Adrenal gland (tissue), 19 donors: ENCODE measurements around the gene BIRC3. TPM values are rescaled to one million over a fixed set of nuclear protein-coding genes. Genes with fewer than 3 reads are reported as not detected.
A peak's percentile ranks its signal among the peaks of the same experiment; 100 is the strongest.

Experiments
- DNase-seq, 7 donors: peaks; one replicate each; pipeline ENCODE4 v3.0.0-alpha.2; 2019 to 2020
- H3K27ac ChIP-seq, 5 donors: fragments of 200-600 bp; sonication (generic) in 4 of 5; 1 replicate in 3 of 5; 2 replicates in 2 of 5; pipeline versions ENCODE4 v1.5.1 to v1.8.0; 2016 to 2020; ENCODE audit warnings: mild to moderate bottlenecking in 1 of 5
- H3K27me3 ChIP-seq: fragments of 200-600 bp; 2 replicates; pipeline ENCODE4 v1.8.0; 2021
- H3K36me3 ChIP-seq, 2 donors: fragments of 200-600 bp; replicated peaks in 1 of 2; 1 replicate in 1 of 2; 2 replicates in 1 of 2; pipeline versions ENCODE4 v1.5.1 to v1.8.0; 2018 to 2022
- H3K4me1 ChIP-seq, 2 donors: fragments of 200-600 bp; replicated peaks in 1 of 2; 1 replicate in 1 of 2; 2 replicates in 1 of 2; pipeline versions ENCODE4 v1.5.1 to v1.8.0; 2018 to 2021
- H3K4me3 ChIP-seq, 4 donors: fragments of 200-600 bp; sonication (generic) in 3 of 4; one replicate each; pipeline ENCODE4 v1.5.1; 2016 to 2018
- H3K9me3 ChIP-seq, 3 donors: fragments of 200-600 bp; sonication (generic) in 1 of 3; replicated peaks in 1 of 3; 1 replicate in 2 of 3; 2 replicates in 1 of 3; pipeline versions ENCODE4 v1.5.1 to v1.8.0; 2016 to 2021
- POLR2A ChIP-seq, 2 donors: fragments of 450-650 bp; IDR thresholded peaks; one replicate each; pipeline ENCODE4 v1.6.1; 2017; ENCODE audit warnings: antibody characterized with exemption in 2 of 2, mild to moderate bottlenecking in 2 of 2, moderate library complexity in 1 of 2
- WGBS, 4 donors: extraction: QIAGEN DNeasy Blood & Tissue Kit in 2 of 4; methylation state at CpG; one replicate each; pipeline versions ENCODE4 v1.1.5 to v1.1.7; 2013 to 2017; 5-methylcytosine and 5-hydroxymethylcytosine counted together
- intact Hi-C, 2 donors: fragments of 100-400 bp; cut with DNase I; formaldehyde crosslinking; loops; one replicate each; pipeline versions ENCODE4 v1.14.1 to v1.15.0; 2022 to 2023
- long read RNA-seq, 10 donors: library from polyadenylated mRNA in 3 of 10; unstranded in 2 of 10; stranded (forward) in 1 of 10; transcript quantifications; one replicate each; pipeline ENCODE4 v2.0.0 and lab custom pipeline, GENCODE V29; 2021 to 2026
- polyA plus RNA-seq, 3 donors: library from polyadenylated mRNA; stranded (reverse); fragments of 200-250 nt in 2 of 3; fragments of 350-450 nt in 1 of 3; fragmentation: Illumina TruSeq in 1 of 3; extraction: RNeasy Lipid Tissue Mini Kit (QIAGEN cat#74804) in 1 of 3; gene quantifications; one replicate each; pipeline ENCODE4 v1.2.3, GENCODE V29; 2013 to 2014
- total RNA-seq, 9 donors: library from RNA; depleted of rRNA in 4 of 9; stranded (reverse); fragments of >200 nt in 4 of 9; fragments of 120-200 nt in 1 of 9; fragmentation: NEBNext Ultra II Directional in 1 of 9; extraction: Animal tissue kit (Norgen Biotek cat#: 25700) in 1 of 9; gene quantifications; one replicate each; pipeline versions ENCODE4 v1.1.0 to v1.2.4, GENCODE V29; 2013 to 2023
- TF ChIP-seq, protein P1 (sequence below), 6 experiments: fragments of 450-650 bp in 4 of 6; fragments of 200-600 bp in 2 of 6; sonication (generic) in 1 of 6; IDR thresholded peaks; 1 replicate in 5 of 6; 2 replicates in 1 of 6; pipeline versions ENCODE4 v1.5.1 to v1.8.0; 2016 to 2021; ENCODE audit warnings: antibody characterized with exemption in 6 of 6, mild to moderate bottlenecking in 2 of 6, moderate library complexity in 1 of 6
- donor health status: healthy with polysubstance abuse.
- donor health status: Bipolar disorder and iron deficiency.
- donor health status: DM: yes; HTN: yes; CAD: no.
- donor health status: DM: no; HTN: no; CAD: no.
- donor health status: DM: no; HTN: no; CAD: no.
- donor health status: DM: yes; HTN: yes; CAD: no.

The BIRC3 gene
- total RNA-seq, result 1 to 10 TPM in 7 of 9 donors, under 1 TPM in 2; 0.48 to 8.6 (median 2.3) TPM
- 1 to 10 TPM; 2.9 to 7.6 (median 3.9) TPM for polyA plus RNA-seq
- long read RNA-seq, donor 1, result 0 reads
- long read RNA-seq, donor 2, result 0 reads
- long read RNA-seq, donor 3, result 0 reads
- long read RNA-seq, donor 4, partial matches to known transcripts, result 1 of 1 reads
- long read RNA-seq, donor 4, other reads (novel, unspliced or antisense), result 0 of 1 reads
- long read RNA-seq, donor 5, partial matches to known transcripts, result 0 of 1 reads
- long read RNA-seq, donor 5, other reads (novel, unspliced or antisense), result 0 of 1 reads
- long read RNA-seq, donor 6, partial matches to known transcripts, result 5 of 5 reads
- long read RNA-seq, donor 6, other reads (novel, unspliced or antisense), result 0 of 5 reads
- long read RNA-seq, donor 7, result 0 reads
- long read RNA-seq, donor 8, result 0 reads
- long read RNA-seq, donor 9, result 0 reads
- long read RNA-seq, donor 10, result 0 reads

GRCh38 chr11:102317099-102317767, at the start of gene BIRC3:
Gene BIRC3 (plus strand): TSS chr11:102317484. CDS start chr11:102324510, 7,026 bp downstream.
- Histone ChIP-seq H3K27ac (peak within 1 kb of the TSS in 4 of 5 donors; percentile 56 to 90 (median 65)), H3K27me3 (no peaks in the 10 kb centered on the region), H3K9me3 (no peaks in the 10 kb centered on the region), H3K4me1 (peaks cover 0 to 13% of the 10 kb centered on the region in 2 donors), H3K36me3 (no peaks in the 10 kb centered on the region), H3K4me3 (peak within 1 kb of the TSS; percentile 63 to 73 (median 66))
- intact Hi-C loops, result no loop called here
- 1 to 2% (median 1%) methylated on average over 17 to 34 of the region's 34 CpGs for WGBS, 4 donors
- peak; percentile 77 to 94 (median 85) for DNase-seq
- TF ChIP-seq, protein P1, sequence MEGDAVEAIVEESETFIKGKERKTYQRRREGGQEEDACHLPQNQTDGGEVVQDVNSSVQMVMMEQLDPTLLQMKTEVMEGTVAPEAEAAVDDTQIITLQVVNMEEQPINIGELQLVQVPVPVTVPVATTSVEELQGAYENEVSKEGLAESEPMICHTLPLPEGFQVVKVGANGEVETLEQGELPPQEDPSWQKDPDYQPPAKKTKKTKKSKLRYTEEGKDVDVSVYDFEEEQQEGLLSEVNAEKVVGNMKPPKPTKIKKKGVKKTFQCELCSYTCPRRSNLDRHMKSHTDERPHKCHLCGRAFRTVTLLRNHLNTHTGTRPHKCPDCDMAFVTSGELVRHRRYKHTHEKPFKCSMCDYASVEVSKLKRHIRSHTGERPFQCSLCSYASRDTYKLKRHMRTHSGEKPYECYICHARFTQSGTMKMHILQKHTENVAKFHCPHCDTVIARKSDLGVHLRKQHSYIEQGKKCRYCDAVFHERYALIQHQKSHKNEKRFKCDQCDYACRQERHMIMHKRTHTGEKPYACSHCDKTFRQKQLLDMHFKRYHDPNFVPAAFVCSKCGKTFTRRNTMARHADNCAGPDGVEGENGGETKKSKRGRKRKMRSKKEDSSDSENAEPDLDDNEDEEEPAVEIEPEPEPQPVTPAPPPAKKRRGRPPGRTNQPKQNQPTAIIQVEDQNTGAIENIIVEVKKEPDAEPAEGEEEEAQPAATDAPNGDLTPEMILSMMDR (IDR thresholded peaks at IDR 0.05), result peak; percentile 15 to 65 (median 46)
- TF ChIP-seq POLR2A (IDR thresholded peaks at IDR 0.05), result peak in 1 of 2 donors; percentile 65

DNA sequence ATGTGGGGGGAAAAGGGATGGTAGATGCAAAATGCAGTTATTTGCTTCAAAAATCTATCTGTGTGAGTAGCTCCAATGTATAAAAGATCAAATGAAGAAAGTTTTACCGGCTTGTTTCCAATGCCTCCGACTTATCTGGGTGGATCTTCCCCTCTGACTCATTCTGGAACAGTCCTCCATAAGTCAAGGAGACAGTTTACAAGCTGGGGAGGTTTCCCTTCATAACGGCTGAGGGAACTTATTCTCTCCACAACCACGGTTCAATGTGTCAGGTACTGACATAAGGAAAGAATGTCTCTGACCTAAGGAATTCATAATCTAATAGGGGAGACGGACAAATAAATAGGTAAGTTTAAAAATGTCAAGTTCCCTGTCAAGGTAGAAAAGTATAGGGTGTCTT, 49.7 kb upstream of the BIRC3 start:
- no peaks in the 10 kb centered on the region for H3K27me3 ChIP-seq
- H3K9me3 ChIP-seq, result no peaks in the 10 kb centered on the region
- no peaks in the 10 kb centered on the region for H3K36me3 ChIP-seq
- peak in 4 of 7 donors; percentile 23 to 38 (median 28) for DNase-seq
- 29 to 35% (median 33%) methylated on average over 5 of the region's 5 CpGs for WGBS, 4 donors
- peaks cover 3 to 4% of the 10 kb centered on the region in 2 donors for H3K4me1 ChIP-seq
- peak overlapping the region in 1 of 4 donors; percentile 49 for H3K4me3 ChIP-seq
- intact Hi-C loops, result loop anchor here in 1 of 2 donors (10.0 kb wide), 1 partner anchor 163 kb away; no protein-coding TSS in a partner anchor
- TF ChIP-seq, protein P1 (IDR thresholded peaks at IDR 0.05), result no peak
- TF ChIP-seq POLR2A (IDR thresholded peaks at IDR 0.05), result no peak
- peak overlapping the region in 2 of 5 donors; percentile 33 to 51 for H3K27ac ChIP-seq

DNA sequence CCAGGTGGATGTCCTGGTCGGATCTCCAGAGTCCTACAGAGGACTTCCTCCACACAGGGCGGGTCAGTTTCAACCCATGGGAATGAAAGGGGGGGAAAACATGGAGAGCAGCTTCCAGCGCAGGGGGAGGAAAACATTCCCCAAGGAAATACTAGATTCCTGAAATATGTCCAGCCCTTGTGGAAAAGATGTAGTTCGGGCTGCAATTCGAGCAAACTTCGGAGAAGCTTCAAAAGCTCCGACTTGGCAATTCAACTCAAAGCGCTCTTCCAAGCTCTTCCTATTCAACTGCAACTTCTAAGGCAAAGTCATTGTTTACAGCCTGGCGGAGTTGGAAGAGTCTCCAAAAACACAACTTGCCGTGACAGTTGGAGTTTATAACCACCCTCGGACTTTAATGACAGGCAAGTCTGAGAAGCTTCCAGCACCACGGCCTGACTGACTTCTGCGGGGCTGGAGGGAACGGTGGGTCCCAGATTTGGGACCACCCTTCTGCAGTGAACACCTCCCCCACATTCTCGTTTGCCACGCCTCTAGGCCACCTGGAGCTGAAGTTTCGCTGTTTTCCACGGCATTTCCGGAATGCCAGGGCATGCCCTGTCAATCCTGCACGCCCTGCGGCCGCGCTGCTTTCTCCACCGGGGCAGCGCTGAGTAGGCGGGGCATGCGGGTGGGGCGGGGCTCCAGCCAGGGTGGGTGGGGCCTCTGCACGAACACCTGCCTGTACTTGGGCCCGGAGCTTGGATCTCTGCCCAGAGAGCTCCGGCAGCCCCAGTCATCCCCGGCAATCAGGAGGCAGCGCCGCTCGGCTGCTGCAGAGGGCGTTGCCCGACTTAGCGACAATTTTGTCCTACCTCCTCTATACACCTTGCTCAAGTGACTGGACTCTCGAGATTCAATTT, 49.0 kb upstream of the BIRC3 start:
- no peaks in the 10 kb centered on the region for H3K27me3 ChIP-seq
- H3K36me3 ChIP-seq, result no peaks in the 10 kb centered on the region
- TF ChIP-seq, protein P1 (IDR thresholded peaks at IDR 0.05), result peak; percentile 38 to 59 (median 53)
- TF ChIP-seq POLR2A (IDR thresholded peaks at IDR 0.05), result no peak
- H3K4me3 ChIP-seq, result peak overlapping the region in 2 of 4 donors; percentile 6 to 49
- WGBS, 4 donors, result 26 to 44% (median 29%) methylated on average over 17 to 39 of the region's 39 CpGs
- DNase-seq, result peak; percentile 85 to 94 (median 90)
- H3K27ac ChIP-seq, result peak overlapping the region in 3 of 5 donors; percentile 4 to 51 (median 33)
- H3K9me3 ChIP-seq, result no peaks in the 10 kb centered on the region
- H3K4me1 ChIP-seq, result peaks cover 3 to 4% of the 10 kb centered on the region in 2 donors
- intact Hi-C loops, result loop anchor here in 1 of 2 donors (10.0 kb wide), 1 partner anchor 164 kb away; no protein-coding TSS in a partner anchor
